ENCODE data around the gene RAPGEF2. TPM values are rescaled to one million over a fixed set of nuclear protein-coding genes. Genes with fewer than 3 reads are reported as not detected.

RAPGEF2 gene
- total RNA-seq, 1 donor from 2014 or later: 32.4 TPM

DNA sequence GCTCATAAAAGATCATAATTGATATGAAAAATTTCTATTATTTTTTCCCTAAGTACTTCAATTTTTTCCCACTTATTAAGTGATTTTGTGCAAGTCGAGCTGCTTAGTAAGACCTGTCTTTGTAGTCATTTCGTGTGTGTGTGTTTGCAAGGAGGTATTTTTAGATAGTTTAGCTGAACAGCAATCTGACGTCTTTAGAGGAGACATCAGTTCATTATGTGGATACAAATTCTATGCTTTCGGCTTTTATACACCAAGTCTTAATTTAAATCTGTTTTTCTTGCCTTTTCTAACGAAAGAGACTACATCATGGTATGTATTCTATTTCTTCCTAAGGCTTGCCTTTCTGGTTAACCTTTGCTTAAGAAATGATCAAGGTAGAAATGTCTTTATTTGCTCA is 179.4 kb downstream of the RAPGEF2 start:
- no peaks in the 10 kb centered on the region for H3K9me3 ChIP-seq
- TF ChIP-seq POLR2AphosphoS5 (IDR thresholded peaks at IDR 0.05; ENCODE audit: insufficient read depth in 1 of 2, low read depth in 1 of 2): no peak
- TF ChIP-seq, protein P1, sequence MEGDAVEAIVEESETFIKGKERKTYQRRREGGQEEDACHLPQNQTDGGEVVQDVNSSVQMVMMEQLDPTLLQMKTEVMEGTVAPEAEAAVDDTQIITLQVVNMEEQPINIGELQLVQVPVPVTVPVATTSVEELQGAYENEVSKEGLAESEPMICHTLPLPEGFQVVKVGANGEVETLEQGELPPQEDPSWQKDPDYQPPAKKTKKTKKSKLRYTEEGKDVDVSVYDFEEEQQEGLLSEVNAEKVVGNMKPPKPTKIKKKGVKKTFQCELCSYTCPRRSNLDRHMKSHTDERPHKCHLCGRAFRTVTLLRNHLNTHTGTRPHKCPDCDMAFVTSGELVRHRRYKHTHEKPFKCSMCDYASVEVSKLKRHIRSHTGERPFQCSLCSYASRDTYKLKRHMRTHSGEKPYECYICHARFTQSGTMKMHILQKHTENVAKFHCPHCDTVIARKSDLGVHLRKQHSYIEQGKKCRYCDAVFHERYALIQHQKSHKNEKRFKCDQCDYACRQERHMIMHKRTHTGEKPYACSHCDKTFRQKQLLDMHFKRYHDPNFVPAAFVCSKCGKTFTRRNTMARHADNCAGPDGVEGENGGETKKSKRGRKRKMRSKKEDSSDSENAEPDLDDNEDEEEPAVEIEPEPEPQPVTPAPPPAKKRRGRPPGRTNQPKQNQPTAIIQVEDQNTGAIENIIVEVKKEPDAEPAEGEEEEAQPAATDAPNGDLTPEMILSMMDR (IDR thresholded peaks at IDR 0.05): no peak
- TF ChIP-seq POLR2A (IDR thresholded peaks at IDR 0.05): no peak
- intact Hi-C loops (cut with DNase I): no loop called here
- H3K27me3 ChIP-seq: no peaks in the 10 kb centered on the region
- H3K27ac ChIP-seq: no peak overlapping the region
- DNase-seq (ENCODE audit: extremely low spot score in 2 of 2): no peak
- no peak overlapping the region for H3K4me3 ChIP-seq
- H3K36me3 ChIP-seq: no peaks in the 10 kb centered on the region
- no peaks in the 10 kb centered on the region for H3K4me1 ChIP-seq

DNA sequence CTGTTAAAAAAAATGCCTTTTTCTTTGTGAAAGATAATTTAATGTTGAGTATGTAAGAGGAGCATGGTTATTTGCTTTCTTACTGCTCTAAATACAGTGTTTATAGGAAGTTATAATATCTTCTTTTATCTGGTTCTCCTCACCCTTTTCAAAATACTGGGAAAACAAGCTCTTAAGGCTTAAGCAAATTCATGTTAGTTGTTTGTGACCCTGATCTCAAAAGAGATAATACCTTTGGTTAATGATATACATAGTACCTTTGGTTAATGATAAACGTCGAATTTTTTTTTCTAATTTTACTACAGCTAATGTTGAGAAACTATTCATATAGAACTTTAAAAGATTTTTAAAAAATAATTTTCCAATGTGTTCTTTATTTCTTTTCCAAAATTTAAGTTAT is 180.1 kb downstream of the RAPGEF2 start:
- Histone ChIP-seq H3K4me1 (no peaks in the 10 kb centered on the region), H3K27ac (no peak overlapping the region), H3K9me3 (no peaks in the 10 kb centered on the region), H3K27me3 (no peaks in the 10 kb centered on the region), H3K4me3 (no peak overlapping the region), H3K36me3 (no peaks in the 10 kb centered on the region)
- no peak for TF ChIP-seq POLR2AphosphoS5 (IDR thresholded peaks at IDR 0.05; ENCODE audit: insufficient read depth in 1 of 2, low read depth in 1 of 2)
- TF ChIP-seq, protein P1 (IDR thresholded peaks at IDR 0.05): no peak
- TF ChIP-seq POLR2A (IDR thresholded peaks at IDR 0.05): no peak
- no peak for DNase-seq (ENCODE audit: extremely low spot score in 2 of 2)
- intact Hi-C loops (cut with DNase I): no loop called here

DNA sequence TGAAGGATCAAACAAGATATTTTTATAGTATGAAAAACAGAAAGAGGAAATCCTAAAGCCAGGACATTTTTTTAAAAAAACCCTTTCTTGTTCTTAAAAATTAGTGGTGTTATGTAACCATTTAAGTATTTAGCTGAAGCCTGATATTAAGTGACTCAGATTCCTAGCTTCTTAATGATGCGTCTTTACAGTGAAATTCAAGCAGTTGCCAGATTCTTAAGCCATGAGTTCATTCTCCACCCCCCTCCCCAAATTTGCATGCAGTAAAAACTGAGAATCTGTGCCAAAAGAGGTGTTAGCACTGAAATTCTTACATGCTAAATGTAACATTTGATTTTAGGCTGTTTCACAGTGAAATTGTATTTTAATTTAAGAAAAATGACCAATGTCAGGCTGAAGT is 180.8 kb downstream of the RAPGEF2 start:
- no peak overlapping the region for H3K4me3 ChIP-seq
- no peak for DNase-seq (ENCODE audit: extremely low spot score in 2 of 2)
- H3K4me1 ChIP-seq: no peaks in the 10 kb centered on the region
- TF ChIP-seq POLR2A (IDR thresholded peaks at IDR 0.05) (no peak), POLR2AphosphoS5 (IDR thresholded peaks at IDR 0.05; ENCODE audit: insufficient read depth in 1 of 2, low read depth in 1 of 2) (no peak)
- TF ChIP-seq, protein P1 (IDR thresholded peaks at IDR 0.05): no peak
- no peak overlapping the region for H3K27ac ChIP-seq
- H3K27me3 ChIP-seq: no peaks in the 10 kb centered on the region
- H3K36me3 ChIP-seq: no peaks in the 10 kb centered on the region
- intact Hi-C loops (cut with DNase I): no loop called here
- no peaks in the 10 kb centered on the region for H3K9me3 ChIP-seq

DNA sequence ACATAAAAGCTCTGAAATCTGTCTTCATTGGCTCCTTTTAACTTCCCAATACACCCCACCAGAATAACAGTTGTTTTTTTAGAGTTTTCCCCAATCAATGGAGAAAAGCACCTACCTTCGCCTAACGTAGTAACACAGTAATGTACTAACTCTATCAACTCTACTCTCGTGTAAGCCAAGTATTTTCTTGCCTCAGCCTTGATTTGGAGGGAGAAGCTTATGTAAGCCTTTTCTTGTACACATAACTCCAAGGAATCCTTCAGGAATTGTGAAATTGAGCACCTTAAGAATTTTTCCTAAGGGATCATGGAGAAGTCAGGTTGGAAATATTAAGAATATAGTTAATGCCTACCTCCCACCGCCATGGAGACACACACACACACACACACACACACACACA is 181.2 kb downstream of the RAPGEF2 start:
- no peaks in the 10 kb centered on the region for H3K9me3 ChIP-seq
- no peak overlapping the region for H3K4me3 ChIP-seq
- H3K36me3 ChIP-seq: no peaks in the 10 kb centered on the region
- no peak overlapping the region for H3K27ac ChIP-seq
- TF ChIP-seq POLR2A (IDR thresholded peaks at IDR 0.05): no peak
- TF ChIP-seq, protein P1 (IDR thresholded peaks at IDR 0.05): no peak
- TF ChIP-seq POLR2AphosphoS5 (IDR thresholded peaks at IDR 0.05; ENCODE audit: insufficient read depth in 1 of 2, low read depth in 1 of 2): no peak
- H3K4me1 ChIP-seq: no peaks in the 10 kb centered on the region
- no peaks in the 10 kb centered on the region for H3K27me3 ChIP-seq
- DNase-seq (ENCODE audit: extremely low spot score in 2 of 2): no peak
- intact Hi-C loops (cut with DNase I): no loop called here

DNA sequence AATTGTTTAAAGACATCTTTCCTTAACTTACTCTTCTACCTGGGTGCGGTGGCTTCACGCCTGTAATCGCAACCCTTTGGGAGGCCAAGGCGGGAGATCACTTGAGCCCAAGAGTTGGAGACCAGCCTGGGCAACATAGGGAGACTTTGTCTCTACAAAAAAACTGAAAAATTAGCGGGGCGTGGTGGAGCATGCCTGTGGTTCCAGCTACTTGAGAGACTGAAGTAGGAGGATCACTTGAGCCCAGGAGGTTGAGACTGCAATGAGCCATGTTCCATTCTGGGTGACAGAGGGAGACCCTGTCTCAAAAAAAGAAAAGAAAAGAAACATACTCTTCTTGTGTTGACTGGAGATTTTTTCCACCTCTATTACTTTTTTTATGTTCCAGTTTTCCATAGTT is 181.9 kb downstream of the RAPGEF2 start:
- Histone ChIP-seq H3K4me1 (no peaks in the 10 kb centered on the region), H3K36me3 (no peaks in the 10 kb centered on the region), H3K27ac (no peak overlapping the region), H3K4me3 (no peak overlapping the region), H3K9me3 (no peaks in the 10 kb centered on the region), H3K27me3 (no peaks in the 10 kb centered on the region)
- intact Hi-C loops (cut with DNase I): no loop called here
- no peak for TF ChIP-seq POLR2A (IDR thresholded peaks at IDR 0.05)
- TF ChIP-seq, protein P1 (IDR thresholded peaks at IDR 0.05): no peak
- no peak for TF ChIP-seq POLR2AphosphoS5 (IDR thresholded peaks at IDR 0.05; ENCODE audit: insufficient read depth in 1 of 2, low read depth in 1 of 2)
- no peak for DNase-seq (ENCODE audit: extremely low spot score in 2 of 2)
